AG09309 (cell line): ENCODE data around the gene TOMM5.
A peak's percentile ranks its signal among the peaks of the same experiment; 100 is the strongest.

Experiments
- DNase-seq: peaks from one replicate; pipeline ENCODE4 v3.0.0-alpha.2; 2010; ENCODE audit warnings: low read depth
- H3K4me3 ChIP-seq: 2 replicates; pipeline ENCODE4 v1.5.1; 2011; ENCODE audit warnings: mild to moderate bottlenecking, low read depth, low read length, moderate library complexity; ENCODE audit not compliant: control insufficient read depth
- CTCF ChIP-seq: IDR thresholded peaks from 2 replicates; pipeline ENCODE4 v1.5.1; 2011; ENCODE audit warnings: mild to moderate bottlenecking, low read depth, low read length, inconsistent platforms; ENCODE audit not compliant: insufficient read depth, control insufficient read depth; ENCODE audit errors: missing control alignments

The TOMM5 gene

GRCh38 chr9:37582548-37583157 is 9.7 kb downstream of the TOMM5 start:
- peak; percentile 65 for TF ChIP-seq CTCF
- DNase-seq = peak; percentile 62
- H3K4me3 ChIP-seq = no peak overlapping the region

GRCh38 chr9:37575921-37576721 is 16.3 kb downstream of the TOMM5 start, which contains the start of gene FBXO10:
Gene FBXO10, minus strand, starts transcription at chr9:37576380. Its CDS starts 34,612 bp downstream, at chr9:37541768.
- H3K4me3 ChIP-seq = peak within 1 kb of the TSS; percentile 73
- TF ChIP-seq CTCF = no peak
- DNase-seq = no peak

GRCh38 chr9:37575511-37575914 is 16.9 kb downstream of the TOMM5 start:
- H3K4me3 ChIP-seq = peak overlapping the region; percentile 73
- no peak for DNase-seq
- TF ChIP-seq CTCF = no peak

- H3K4me3 ChIP-seq = peak overlapping the region; percentile 73
These were observed 17.4 kb downstream of the TOMM5 start for GRCh38 chr9:37575001-37575400.

GRCh38 chr9:37574241-37574721 is 18.1 kb downstream of the TOMM5 start:
- peak; percentile 69 for DNase-seq
- no peak overlapping the region for H3K4me3 ChIP-seq
- TF ChIP-seq CTCF = no peak

More at GRCh38 chr9:37575001-37575400, 17.4 kb downstream of the TOMM5 start:
- TF ChIP-seq CTCF = no peak
- no peak for DNase-seq

- no peak for TF ChIP-seq CTCF
- no peak overlapping the region for H3K4me3 ChIP-seq
- no peak for DNase-seq
These were observed 21.1 kb downstream of the TOMM5 start for GRCh38 chr9:37571282-37571681.
